Stimulated activated CD8-positive, alpha-beta memory T cell treated with anti-CD3 and anti-CD28 coated beads, Interleukin-7, amount 100 ng/mL, for 24 hours (primary cell): ENCODE results near the gene PLXNA4.

Experiments used
- DNase-seq: peaks from one replicate; pipeline ENCODE4 v3.0.0-alpha.2; 2020; ENCODE audit warnings: low read depth

The PLXNA4 gene

DNA sequence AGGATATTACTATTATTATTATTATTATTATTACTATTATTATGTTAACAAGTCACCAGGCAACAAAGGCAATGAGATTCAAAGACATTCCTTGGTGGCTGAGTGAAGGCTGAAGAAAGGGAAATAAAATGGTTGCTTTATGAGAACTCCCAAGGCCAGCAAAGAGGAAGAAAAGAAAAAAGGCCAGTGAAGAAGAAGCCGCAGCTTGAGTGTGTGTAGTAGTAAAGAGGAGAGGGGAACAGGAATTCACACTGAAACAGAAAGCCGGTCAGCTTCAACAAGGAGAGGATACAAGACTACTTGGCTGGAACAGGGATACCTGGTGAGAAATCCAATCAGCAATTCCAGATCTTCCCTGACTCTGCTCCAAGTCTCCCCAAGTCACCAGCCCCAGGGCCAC is 42.4 kb downstream of the PLXNA4 start:
- DNase-seq, result no peak

DNA sequence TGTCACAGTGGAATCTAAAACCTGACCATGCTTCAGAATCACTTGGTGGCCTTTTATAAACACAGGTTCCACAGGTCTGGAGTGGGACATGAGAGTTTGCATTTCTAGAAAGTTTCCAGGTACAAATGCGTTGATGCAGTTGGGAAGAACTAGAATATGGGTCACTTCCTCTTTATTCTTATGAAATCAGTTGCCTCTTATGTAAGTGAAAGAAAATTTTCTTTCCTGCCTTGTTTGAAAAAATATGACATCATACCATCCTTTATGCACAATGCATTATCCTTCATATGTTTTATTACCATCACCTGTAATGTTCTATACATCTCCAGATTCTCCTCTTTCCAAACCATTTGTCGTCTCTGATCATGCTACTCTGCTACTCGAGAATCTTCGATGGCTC is 44.0 kb downstream of the PLXNA4 start:
- DNase-seq, result no peak

DNA sequence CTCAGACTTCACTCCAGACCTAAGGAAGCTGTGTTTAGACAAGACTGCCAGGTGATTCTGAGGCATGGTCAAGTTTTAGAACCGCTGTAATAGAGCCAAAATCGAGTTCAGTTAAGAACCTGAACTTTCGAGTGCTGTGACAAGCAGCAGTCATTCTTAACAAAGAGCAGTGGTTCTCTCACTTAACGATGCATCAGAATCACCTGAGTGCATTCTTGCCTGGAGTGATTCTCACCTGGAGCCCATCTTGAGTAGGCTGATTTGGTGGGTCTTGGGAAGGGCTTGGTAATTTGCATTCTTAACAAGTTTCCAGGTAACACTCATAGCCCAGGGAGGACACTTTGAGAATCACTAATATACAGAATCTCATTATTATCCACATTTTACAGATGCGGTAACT is 44.7 kb downstream of the PLXNA4 start:
- DNase-seq, result no peak

DNA sequence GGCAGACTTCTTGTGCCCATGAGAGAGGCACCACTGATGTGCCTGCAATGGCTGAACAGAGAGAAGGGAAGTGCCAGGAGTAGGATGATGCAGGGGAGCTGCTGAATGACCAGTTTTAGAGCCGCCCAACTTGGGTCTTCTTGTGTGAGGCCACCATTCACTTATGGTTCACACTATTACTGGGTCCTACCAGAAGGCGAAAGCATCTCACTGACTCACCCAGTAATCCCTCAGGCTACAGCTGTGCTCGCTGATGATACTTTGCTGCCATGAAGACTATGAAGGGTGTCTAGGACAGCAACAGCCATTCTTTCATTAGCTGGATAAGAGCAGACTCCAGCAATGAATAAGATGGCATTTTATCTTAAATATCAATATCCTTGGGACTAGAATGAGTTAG is 47.6 kb downstream of the PLXNA4 start:
- no peak for DNase-seq

DNA sequence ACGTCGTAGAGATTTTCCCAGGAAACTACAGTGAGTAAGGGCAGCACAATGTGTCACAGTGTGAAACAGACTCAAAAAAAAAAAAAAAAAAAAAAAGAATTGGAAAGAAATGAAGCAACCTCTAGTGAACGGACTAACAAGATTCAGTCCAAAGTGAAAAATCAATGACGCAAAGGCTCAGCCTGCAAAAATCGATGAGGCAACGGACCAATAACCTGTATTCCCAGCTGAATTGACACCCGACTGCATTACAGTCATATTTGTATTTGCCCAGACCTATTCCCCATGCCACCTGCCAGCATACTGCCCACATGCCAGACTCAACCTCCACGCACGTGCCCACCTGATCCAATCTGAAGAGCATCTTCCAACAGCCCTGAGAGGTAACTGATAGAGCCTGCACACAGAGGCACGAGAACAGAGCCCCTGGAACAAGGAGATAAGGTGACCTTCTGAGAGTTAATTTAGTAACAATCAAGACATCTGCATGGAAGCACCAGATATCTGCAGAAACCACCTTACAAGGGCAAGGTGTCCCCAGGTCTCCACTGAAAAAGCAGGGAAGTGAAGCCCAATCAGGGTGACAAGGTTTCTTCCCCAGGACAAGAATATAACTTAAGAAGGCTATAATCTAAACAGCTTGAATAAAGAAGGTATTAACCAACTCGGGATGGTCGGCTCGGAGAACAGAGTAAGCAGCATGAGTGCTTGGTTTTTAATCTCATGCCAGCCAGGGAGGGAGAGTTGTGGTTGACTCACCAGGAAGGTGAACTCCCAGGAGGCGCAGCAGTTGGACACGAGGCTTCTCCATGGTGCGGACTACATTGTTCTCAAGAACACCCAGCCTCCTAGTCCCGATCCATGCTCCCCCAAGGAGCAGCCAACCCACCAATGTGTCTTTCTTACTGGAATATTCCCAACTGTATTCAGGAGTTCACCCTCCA is 48.5 kb downstream of the PLXNA4 start:
- no peak for DNase-seq

DNA sequence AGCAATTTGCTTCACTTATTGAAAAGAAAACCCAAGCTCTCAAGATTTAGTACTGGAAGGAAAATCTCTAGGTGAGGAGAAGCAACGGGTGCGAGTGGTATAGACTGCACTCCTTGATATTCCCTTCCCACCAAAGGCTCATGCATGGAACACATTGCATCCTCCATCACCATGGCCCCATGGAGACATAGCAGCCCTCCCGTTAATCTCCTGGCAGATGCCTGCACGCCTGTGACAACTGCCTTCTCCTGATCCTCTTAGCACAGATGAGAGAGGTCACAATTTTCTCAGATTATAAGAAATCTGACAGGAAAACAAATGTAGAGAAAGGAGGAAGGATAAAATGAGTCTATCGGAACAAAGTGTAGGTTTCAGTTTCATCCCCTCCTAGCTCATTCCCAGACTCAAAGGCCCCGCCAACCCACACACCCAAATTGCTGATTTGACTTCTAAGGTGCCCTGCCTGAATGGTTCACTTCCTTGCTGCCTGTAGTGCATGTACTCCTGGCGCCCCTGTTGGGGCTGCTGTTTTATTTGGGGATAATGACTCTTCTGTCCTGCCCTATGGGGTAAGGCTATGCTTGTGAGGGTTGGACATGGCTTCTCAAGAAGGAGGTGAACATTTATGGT is 50.0 kb downstream of the PLXNA4 start:
- no peak for DNase-seq

DNA sequence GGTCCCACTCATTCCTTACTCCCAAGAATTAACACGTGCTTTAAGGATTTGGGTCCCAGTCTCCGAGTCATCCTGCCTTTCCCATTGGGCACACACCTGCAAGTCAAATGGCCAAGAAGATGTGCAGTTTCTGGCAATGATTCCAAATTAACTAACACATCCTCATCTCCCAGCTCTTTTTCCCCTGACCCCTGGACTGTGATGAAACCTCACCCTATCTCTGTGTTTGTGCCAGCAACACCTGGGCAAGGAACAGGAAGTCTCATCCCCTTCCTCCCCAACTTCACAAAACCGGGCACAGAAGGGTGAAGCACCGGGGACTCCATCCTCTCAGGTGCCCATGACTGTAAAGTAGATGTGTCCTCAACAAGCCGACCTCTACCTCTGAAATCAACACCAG is 54.8 kb downstream of the PLXNA4 start:
- no peak for DNase-seq

DNA sequence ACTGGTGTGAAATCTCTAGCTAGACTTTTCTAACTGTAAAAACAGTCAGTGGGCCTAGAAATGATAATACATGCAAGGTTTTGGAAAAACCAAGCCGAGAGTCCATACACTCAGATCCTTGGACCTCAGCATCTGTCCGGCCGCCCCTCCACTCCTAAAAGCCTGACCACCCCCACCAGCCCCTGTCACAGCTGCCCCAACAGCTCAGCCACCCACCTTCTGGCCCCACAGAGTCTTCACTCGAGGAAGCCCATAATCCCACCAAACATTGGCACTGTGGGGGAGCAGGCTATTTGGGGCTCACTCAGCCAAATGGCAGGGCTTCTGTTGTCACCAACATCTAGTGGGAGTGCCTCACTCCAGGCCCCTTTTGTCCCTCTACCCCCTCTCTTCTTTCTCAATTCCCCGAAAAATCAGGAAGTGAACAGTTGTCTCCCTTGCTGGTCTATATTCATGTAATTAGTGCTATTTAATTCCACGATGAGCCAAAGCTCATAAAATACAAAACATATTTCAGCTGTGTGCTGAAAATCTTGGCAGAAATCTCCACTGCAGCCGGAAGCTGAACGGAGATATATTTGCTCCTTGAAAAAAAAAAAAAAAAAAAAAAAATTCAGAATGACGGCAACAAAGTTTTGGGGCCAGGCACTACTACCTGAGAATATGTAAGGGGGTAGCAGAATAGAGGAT is 55.5 kb downstream of the PLXNA4 start:
- DNase-seq, result no peak

DNA sequence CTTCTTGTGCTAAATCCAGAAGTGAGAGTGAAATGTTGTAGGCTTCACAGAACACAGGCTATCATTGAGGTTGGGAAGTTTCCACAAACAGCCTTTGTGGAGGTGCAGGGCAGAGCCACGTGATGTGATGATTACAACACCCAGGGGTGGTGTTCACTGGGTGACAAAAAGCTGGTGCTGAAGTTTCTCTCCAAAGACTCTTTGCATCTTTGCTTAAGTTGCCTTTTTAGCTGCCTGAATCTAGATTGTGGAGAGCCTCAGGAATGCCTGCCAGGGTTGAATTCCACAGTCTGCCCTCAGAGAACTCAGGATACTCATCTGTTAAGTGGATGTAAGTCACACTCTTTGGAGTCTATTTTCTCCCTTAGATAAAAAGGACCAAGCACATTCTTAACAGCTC is 56.3 kb downstream of the PLXNA4 start:
- no peak for DNase-seq

DNA sequence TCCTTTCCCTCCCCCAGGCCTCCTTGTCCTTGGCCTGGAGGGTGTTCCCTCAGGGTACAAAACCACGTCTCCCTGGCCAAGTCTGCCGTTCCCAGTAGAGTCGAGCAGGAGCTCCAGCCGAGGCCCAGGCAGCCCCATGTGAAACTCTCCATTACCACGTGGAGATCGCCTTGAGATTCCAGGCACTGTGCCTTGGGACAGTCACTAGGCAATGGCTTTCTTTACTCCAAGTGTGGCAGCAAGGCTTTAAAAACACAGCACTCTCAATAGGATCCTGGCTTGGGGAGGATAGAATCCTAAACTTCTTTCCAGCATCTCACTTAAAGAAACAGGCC is 57.5 kb downstream of the PLXNA4 start:
- no peak for DNase-seq

DNA sequence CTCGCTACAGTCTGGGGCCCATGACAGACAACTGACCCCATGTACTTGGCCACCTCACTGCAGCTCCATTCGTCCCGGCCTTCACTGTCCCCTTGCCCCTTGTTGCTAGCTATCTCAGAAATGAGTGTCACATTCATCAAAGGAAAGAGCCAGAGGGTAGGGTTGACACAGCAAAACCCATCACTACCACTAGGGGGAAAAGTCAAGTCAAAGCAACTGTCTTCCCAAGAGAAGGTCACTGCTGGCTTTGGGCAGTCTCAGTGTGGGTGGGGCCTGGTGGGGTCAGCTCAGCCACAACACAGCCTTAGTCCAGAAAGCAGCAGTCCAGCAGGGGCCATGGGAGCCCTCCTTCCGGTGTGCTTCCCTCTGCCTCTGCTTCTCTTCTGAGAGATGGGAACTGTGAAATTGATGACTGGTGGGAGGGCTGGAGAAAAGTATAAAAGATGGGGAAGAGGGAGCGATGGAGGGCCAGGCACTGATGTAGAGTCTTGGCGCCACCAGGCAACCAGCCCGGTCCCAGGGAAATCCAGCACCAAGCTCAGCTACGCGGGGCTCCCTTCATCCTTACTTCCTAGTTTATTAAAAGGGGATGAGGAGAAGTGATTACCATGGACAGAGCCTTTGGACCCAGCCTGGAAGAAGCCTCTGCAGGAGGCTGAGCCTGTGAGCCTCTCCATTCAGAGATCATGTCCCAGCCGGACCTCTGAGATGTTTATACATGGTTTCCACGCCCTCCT is 58.0 kb downstream of the PLXNA4 start:
- DNase-seq, result no peak

DNA sequence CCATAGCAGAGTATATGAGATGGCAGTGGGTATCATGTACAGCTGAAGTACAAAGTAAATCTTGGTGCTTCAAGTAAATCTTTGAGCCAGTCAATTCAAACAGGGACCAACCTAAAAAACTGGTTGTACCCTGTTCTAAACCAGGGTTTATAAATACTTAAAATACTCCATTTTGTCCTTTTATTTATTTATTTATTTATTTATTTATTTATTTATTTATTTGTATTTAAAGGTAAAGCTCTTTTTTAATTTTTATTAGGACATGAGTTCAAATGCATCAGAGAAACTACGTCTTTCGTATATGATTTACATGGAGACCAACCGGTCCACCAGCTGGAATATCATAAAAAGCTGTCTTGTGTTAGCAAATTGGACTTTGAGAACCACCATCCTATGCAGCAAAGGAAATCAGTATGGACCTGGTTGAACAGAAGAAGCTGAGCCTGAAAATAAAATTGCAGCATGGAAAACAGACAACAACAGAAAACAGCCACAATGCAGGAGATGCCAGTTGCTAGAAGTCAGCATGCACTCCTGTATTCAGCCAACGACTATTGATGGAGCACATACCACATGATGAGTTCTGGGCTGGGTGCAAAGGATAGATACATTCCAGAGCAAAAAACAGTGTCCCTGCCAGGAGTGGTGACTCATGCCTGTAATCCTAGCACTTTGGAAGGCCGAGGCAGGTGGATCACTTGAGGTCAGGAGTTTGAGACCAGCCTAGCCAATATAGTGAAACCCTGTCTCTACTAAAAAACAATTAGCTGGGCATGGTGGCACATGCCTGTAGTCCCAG is 60.0 kb downstream of the PLXNA4 start:
- no peak for DNase-seq

DNA sequence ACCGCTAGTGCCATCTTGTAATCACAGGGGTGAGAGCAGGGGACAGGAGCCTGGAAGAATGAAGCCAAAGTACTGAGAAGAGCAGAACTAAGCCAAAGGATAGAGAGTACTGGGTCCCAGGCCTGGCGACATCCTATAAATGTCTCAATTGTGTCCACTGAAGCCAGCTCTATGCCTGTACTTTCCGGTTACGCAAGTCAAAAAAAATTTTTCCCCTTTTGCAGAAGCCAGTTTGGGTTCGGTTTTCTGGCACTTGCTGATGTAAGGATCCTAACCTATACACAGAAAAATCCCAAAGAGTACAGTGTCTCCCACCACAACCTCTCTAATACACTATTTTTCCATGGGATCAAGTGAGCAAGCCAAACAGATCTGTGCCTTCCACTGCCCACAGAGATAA is 61.1 kb downstream of the PLXNA4 start:
- no peak for DNase-seq

DNA sequence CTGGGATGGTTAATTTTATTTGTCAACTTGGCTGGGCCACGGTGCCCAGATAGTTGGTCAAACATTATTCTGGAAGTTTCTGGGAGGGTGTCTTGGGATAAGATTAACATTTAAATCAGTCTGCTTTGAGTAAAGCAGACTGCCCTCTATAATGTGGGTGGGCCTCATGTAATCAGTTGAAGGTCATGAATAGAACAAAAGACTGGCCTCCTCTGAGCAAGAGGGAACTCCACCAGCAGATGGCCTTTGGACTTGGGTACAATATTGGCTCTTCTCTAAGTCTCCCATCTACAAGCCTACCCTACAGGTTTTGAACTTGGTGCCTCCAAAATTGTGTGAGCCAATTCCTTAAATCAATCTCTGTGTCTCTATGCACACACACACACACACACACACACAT is 61.8 kb downstream of the PLXNA4 start:
- no peak for DNase-seq

DNA sequence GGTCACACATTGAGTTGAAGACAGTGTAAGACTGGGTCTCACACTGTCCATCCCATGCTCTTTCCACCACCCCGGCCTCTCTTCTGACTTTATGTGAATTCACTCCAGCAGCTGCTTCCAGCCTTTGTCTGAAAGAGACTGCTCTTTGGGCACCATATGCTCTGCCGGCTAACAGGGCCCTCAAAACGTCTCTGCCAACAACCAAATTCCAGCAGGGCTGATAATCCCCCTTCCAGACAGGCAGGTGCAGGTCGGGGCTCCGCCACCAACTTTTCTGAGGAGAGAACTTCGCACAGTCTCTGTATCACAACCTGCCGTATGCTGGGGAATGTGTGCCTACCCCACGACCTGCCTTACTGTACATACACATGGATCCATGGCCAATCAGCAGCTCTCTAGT is 64.3 kb downstream of the PLXNA4 start:
- DNase-seq, result no peak

DNA sequence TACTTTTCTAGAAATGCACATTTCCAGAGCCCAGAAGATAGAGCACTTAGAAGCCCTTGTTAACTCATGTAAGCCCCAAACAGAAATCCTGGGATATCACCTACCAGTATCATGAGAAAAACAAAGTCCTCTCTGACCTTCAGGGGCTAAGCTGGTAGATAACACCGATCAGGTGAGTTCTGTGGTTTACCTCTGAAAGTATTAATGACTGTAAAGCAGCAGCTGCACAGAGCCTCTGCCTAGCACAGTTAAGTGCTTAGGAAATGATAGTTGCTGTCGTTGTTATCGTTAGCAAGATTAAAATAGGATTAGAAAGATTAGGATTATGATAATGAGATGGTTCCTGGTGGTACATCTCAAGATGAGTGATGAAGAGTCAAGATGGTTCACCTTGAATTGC is 64.9 kb downstream of the PLXNA4 start:
- no peak for DNase-seq

DNA sequence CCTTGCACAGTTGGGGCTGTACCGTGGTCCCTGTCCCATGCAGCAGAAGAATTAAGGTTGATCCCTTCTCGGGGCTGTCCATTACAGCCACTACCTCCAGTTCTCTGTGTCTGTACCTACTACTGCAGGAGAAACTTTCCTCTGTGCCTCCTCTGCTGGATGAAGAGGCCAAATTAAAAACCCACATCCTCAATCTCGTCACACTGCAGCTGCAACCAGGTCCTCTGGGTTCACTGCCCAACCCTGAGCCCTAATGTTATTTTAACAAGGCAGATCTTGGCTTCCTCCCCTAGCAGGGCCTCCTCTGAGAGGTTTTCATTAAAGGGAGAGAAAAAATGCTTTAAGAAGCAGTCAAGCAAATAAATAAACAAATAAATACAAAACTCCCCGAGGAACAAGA is 66.6 kb downstream of the PLXNA4 start:
- no peak for DNase-seq

DNA sequence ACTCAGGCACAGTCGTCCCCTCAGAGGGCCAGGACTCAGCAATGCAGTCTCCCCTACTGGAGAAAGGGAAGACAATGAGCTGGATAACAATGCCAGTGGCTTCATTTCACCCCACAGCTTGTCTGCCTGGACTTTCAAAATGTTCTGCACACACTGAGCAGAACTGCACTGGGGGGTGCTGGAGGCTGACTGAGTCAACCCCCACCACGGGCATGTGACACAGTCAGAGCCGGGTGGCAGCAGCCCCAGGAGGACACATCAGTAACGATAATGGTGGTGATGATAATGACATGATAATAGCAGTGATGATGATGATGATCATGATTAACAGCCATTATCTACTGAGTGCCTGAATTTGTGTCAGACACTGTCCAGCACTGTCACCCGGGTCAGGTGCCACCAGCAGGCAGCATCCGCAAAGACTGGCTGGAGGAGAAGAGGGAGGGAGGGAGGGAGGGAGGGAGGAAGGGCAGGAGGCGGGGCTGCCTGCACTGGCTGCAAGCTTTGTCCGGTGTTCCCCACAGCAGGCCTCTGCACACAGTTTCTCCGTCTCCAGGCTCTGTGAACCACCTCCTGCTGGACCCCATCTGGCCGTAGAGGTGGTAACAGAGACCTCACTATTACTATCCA is 67.4 kb downstream of the PLXNA4 start:
- DNase-seq, result no peak

DNA sequence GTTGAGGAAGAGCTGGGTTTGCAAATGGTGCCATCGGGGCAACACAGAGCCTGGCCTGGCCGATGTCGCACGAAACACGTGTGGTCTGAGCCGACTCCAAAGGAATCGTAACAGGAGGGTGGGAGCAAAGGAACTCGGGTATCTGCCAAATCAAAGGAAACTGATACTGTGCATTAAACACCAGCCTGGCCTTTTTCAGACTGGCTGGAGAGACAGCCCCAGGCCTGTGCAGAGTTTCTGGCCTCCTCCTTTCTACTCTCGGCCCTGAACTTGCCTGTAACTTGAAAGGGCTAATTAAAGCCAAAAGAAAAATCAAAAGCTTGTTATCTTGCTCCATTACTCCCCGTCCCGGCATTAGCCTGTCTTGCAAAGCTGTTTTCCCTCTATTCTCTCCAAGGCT is 71.4 kb downstream of the PLXNA4 start:
- DNase-seq, result no peak

DNA sequence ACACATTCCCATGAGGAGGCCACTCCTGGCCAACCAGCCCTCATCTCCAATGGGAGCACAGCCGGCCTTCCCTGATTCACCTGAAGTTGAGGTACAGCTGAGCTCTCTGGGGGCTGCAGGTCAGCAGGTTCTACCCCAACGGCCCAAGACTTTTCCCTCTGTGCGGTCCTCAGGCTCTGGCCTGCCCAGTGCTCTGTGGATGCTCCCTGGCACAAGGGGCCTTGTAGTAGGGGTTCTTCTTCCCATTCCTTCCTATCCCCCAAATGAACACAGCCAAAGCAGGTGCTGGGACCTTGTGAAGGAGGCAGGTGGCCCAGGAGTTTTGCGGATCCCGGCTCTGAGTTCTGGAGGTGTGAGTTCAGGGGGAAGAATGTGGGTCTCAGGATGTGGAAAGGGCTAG is 72.2 kb downstream of the PLXNA4 start:
- no peak for DNase-seq

DNA sequence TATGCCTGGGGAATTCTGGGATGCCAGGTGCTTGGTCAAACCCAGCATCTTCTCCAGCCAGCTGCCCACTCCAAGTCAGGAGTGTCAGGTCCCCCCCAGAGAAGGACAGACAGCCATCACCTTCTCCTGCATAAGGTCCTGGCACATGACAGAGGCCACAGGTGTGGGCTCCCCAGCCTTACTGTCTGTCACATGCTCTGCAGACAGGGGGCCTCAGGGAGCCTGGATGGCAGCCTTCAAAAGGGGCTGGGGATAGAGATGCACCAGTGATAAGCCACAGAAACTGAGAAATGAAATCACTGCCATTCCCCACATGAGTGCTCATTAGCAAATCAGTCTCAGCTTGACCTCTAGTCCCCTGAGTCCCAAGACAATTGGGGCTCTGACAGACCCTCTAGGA is 72.9 kb downstream of the PLXNA4 start:
- DNase-seq, result no peak
